HG03571 (cell line): ENCODE data around the gene HJV.

Source experiments
- ATAC-seq: cut with Tn5 transposase; IDR thresholded peaks from one replicate; pipeline ENCODE4 v1.9.1; 2021; ENCODE audit not compliant: unreplicated experiment

HJV gene

GRCh38 chr1:145978854-145979745 is 42.4 kb downstream of the HJV start:
- ATAC-seq = peak; percentile 89

GRCh38 chr1:145978471-145978853 is 43.1 kb downstream of the HJV start:
- no peak for ATAC-seq

GRCh38 chr1:145977486-145978470 is 43.8 kb downstream of the HJV start:
- no peak for ATAC-seq

- no peak for ATAC-seq
These were observed 44.5 kb downstream of the HJV start for GRCh38 chr1:145977016-145977415.

- no peak for ATAC-seq
These were observed 46.3 kb downstream of the HJV start for GRCh38 chr1:145975216-145975615.

- ATAC-seq = no peak
These were observed 46.8 kb downstream of the HJV start for GRCh38 chr1:145974721-145975120.

- ATAC-seq = no peak
These were observed 49.0 kb downstream of the HJV start for GRCh38 chr1:145972580-145972979.
